Erythroblast (primary cell): ENCODE measurements around the gene TOX2.

Experiments
- GATA1 ChIP-seq: IDR thresholded peaks from 2 replicates; pipeline ENCODE4 v1.6.1; 2011; ENCODE audit warnings: low read depth, mild to moderate bottlenecking, control low read depth, low read length, moderate library complexity
- POLR2A ChIP-seq: IDR thresholded peaks from 2 replicates; pipeline ENCODE4 v1.6.1; 2011; ENCODE audit warnings: mild to moderate bottlenecking, low read length

GRCh38 chr20:43901296-43901695 lies 13.4 kb upstream of the TOX2 start:
- TF ChIP-seq POLR2A (no peak), GATA1 (no peak)
